Cardiac septum (tissue), 1 donor: ENCODE data around the gene RAP2A. TPM values are rescaled to one million over a fixed set of nuclear protein-coding genes. Genes with fewer than 3 reads are reported as not detected.

ENCODE experiments used
- DNase-seq: peaks from one replicate; pipeline ENCODE4 v3.0.0-alpha.2; 2020; ENCODE audit warnings: low spot score
- intact Hi-C: fragments of 100-400 bp; cut with DNase I; formaldehyde crosslinking; loops from one replicate; pipeline ENCODE4 v1.14.0; 2022
- total RNA-seq: library from RNA; stranded (reverse); fragmentation: NEBNext Ultra II Directional; extraction: Animal tissue kit (Norgen Biotek cat#: 25700); gene quantifications from one replicate; pipeline ENCODE4 v1.2.1, GENCODE V29; 2021
- donor health status: DM: no; HTN: no; CAD: no.

RAP2A gene
- total RNA-seq, 1 donor from 2014 or later = 32.7 TPM

GRCh38 chr13:97414392-97414791 is 19.6 kb upstream of the RAP2A start:
- intact Hi-C loops = no loop called here
- DNase-seq = no peak

- DNase-seq = no peak
- intact Hi-C loops = no loop called here
Measured at GRCh38 chr13:97417698-97418097, 16.3 kb upstream of the RAP2A start.

- intact Hi-C loops = no loop called here
- DNase-seq = no peak
Measured at GRCh38 chr13:97422118-97423054, 11.6 kb upstream of the RAP2A start.

GRCh38 chr13:97423300-97424045 is 10.5 kb upstream of the RAP2A start:
- DNase-seq = no peak
- intact Hi-C loops = no loop called here

- no peak for DNase-seq
Measured at GRCh38 chr13:97425590-97425989, 8.4 kb upstream of the RAP2A start.

GRCh38 chr13:97426695-97427094 is 7.3 kb upstream of the RAP2A start:
- no peak for DNase-seq
- intact Hi-C loops = no loop called here

More at GRCh38 chr13:97425590-97425989, 8.4 kb upstream of the RAP2A start:
- intact Hi-C loops = no loop called here

GRCh38 chr13:97429681-97430081 is 4.3 kb upstream of the RAP2A start:
- intact Hi-C loops = loop anchor here (5.0 kb wide), 3 partner anchors 62 to 317 kb away; partner anchors contain the start of gene MBNL2
- no peak for DNase-seq

- intact Hi-C loops = loop anchor here (5.0 kb wide), 3 partner anchors 63 to 318 kb away; partner anchors contain the start of gene MBNL2
- no peak for DNase-seq
Measured at GRCh38 chr13:97430296-97430695, 3.7 kb upstream of the RAP2A start.

- intact Hi-C loops = loop anchor here (5.0 kb wide), 3 partner anchors 64 to 319 kb away; partner anchors contain the start of gene MBNL2
- no peak for DNase-seq
Measured at GRCh38 chr13:97431171-97431764, 2.7 kb upstream of the RAP2A start.

- DNase-seq = no peak
- intact Hi-C loops = loop anchor here (5.0 kb wide), 3 partner anchors 65 to 320 kb away; partner anchors contain the start of gene MBNL2
Measured at GRCh38 chr13:97432232-97432916, 1.6 kb upstream of the RAP2A start.

GRCh38 chr13:97432917-97433726 is 847 bp upstream of the RAP2A start:
- intact Hi-C loops = loop anchor here (5.0 kb wide), 3 partner anchors 66 to 321 kb away; partner anchors contain the start of gene MBNL2
- DNase-seq = peak; percentile 99

- intact Hi-C loops = loop anchor here (5.0 kb wide), 4 partner anchors 67 to 322 kb away; partner anchors contain the start of gene MBNL2
- peak; percentile 79 for DNase-seq
Measured at GRCh38 chr13:97434397-97435201, 630 bp downstream of the RAP2A start.

GRCh38 chr13:97435323-97435722 is 1.4 kb downstream of the RAP2A start:
- intact Hi-C loops = loop anchor here (5.0 kb wide), 1 partner anchor 222 kb away; no protein-coding TSS in a partner anchor
- no peak for DNase-seq

GRCh38 chr13:97435794-97436193 is 1.8 kb downstream of the RAP2A start:
- intact Hi-C loops = loop anchor here (5.0 kb wide), 1 partner anchor 222 kb away; no protein-coding TSS in a partner anchor
- no peak for DNase-seq

- intact Hi-C loops = loop anchor here (5.0 kb wide), 1 partner anchor 220 kb away; no protein-coding TSS in a partner anchor
- no peak for DNase-seq
Measured at GRCh38 chr13:97436845-97437244, 2.9 kb downstream of the RAP2A start.

- no peak for DNase-seq
- intact Hi-C loops = loop anchor here (5.0 kb wide), 1 partner anchor 220 kb away; no protein-coding TSS in a partner anchor
Measured at GRCh38 chr13:97437729-97438128, 3.8 kb downstream of the RAP2A start.
